ENCODE measurements around the gene R3HDML. TPM values are rescaled to one million over a fixed set of nuclear protein-coding genes. Genes with fewer than 3 reads are reported as not detected.
"Not testable (repeated sequence)": the region's sequence is repeated elsewhere in the genome, so short reads cannot be mapped to it uniquely, and the experiment has no call there.

Gene R3HDML
- total RNA-seq, 1 donor from 2014 or later = not detected

GRCh38 chr20:44328428-44328827 is 8.4 kb upstream of the R3HDML start:
- no peak for DNase-seq (ENCODE audit: low read depth)

GRCh38 chr20:44331201-44331600 is 5.6 kb upstream of the R3HDML start:
- DNase-seq (ENCODE audit: low read depth) = no peak

- DNase-seq (ENCODE audit: low read depth) = no peak
These were observed 2.5 kb upstream of the R3HDML start for GRCh38 chr20:44334306-44334705.

DNA sequence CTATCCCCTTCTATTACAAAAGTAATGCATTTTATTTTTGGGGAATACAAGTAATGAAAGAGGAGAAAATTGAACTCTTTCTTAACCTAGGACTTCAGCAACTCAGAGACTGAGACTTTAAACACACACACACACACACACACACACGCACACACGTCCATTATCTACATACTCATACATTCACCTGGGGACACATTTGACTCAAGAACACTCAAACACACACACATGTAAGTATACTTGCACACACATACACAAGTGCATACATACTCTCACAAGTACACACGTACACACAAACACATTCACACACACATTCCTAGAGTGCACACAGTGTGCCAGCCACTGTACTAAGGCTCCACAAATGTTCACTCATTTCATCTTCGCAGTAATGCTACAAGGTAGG is 2.1 kb upstream of the R3HDML start:
- no peak for DNase-seq (ENCODE audit: low read depth)

DNA sequence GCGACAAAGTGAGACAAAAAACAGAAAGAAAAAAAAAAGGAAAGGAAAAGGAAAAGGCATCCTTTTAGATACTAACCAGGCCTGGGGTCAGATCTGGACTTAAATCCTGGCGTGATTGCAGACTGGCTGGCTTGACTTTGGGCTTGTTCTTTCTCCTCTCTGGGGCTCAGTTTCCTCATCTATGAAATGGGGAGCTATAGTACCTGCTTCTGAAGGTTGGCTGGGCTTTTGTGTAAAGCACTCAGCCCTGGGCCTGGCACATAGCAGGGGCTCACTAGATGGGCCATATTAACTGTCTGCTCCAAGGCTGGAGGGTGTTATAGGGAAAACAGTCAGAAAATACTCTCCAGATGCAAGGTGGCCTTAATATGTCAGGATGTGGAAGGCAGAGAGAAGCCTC is 1.2 kb upstream of the R3HDML start:
- no peak for DNase-seq (ENCODE audit: low read depth)

DNA sequence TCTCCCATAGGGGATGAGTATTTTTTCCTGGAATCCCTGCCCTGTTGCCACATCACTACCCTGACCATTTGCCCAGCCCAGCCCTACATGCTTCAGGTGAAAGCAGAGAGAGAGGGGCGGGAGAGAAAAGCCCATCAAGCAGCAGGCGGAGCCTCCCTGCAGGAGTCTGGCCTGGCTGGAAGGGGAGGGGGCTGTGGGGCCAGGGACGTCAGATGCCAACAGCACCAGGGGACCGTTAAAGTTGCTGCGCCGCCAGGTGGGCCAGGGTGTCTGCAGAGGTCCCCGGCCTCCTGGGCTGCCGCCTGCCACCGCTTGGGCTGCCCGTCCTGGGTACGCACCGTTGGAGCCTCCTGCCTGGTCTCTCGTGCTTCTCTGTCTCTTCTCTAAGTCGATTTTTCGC is 757 bp upstream of the R3HDML start:
- DNase-seq (ENCODE audit: low read depth) = no peak

- DNase-seq (ENCODE audit: low read depth) = no peak
These were observed 5.4 kb downstream of the R3HDML start for GRCh38 chr20:44342248-44342647.

GRCh38 chr20:44343162-44343675 is 6.4 kb downstream of the R3HDML start:
- DNase-seq (ENCODE audit: low read depth) = no peak

GRCh38 chr20:44344723-44345122 is 7.9 kb downstream of the R3HDML start:
- DNase-seq (ENCODE audit: low read depth) = no peak

DNA sequence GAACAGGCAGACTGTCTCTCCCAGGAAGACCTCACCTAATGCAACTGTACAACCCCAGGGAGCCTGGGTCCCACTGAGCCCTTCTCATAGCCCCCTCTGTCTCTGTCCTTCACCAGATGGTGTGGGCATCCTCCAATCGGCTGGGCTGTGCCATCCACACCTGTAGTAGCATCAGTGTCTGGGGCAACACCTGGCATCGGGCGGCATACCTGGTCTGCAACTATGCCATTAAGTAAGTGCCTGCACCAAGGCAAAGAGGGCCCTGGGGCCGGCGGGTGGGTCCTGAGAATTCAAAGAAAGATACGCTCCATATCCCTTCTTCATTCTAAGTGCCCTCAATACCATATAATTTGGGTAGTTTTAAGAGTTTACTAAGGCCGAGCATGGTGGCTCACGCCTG is 8.3 kb downstream of the R3HDML start:
- no peak for DNase-seq (ENCODE audit: low read depth)

DNA sequence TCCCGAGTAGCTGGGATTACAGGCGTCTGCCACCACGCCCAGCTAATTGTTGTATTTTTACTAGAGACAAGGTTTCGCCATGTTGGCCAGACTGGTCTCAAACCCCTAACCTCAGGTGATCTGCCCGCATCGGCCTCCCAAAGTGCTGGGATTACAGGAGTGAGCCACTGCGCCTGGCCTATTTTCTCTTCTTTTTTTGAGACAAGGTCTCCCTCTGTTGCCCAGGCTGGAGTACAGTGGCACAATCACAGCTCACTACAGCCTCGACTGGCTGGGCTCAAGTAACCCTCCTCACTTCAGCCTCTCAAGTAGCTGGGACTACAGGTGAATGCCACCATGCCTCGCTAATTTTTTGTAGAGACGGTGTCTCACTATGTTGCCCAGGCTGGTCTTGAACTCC is 9.1 kb downstream of the R3HDML start:
- DNase-seq (ENCODE audit: low read depth) = not testable (repeated sequence)

- no peak for DNase-seq (ENCODE audit: low read depth)
These were observed 11.4 kb downstream of the R3HDML start for GRCh38 chr20:44348168-44348659.

DNA sequence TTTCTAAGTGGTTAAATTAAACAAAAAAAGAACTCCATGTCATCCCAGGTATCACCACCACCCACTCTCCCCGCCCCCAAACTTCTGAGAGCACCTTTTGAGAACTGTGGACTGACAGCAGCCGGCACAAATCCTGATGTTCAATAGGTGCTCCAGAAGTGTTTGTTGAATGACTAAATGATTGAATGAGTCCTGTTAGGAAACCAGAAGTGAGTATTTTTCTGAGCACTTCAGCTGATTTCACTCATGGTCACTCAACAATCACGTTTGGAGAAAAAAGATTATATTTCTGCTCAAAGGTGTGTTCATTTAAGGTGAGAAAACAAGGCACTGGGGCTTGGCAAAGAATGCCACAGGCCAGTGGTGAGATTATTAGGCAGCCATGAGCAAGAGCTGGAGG is 12.5 kb downstream of the R3HDML start:
- DNase-seq (ENCODE audit: low read depth) = no peak

- DNase-seq (ENCODE audit: low read depth) = no peak
These were observed 13.7 kb downstream of the R3HDML start for GRCh38 chr20:44350567-44350966.

- DNase-seq (ENCODE audit: low read depth) = no peak
These were observed 18.2 kb downstream of the R3HDML start for GRCh38 chr20:44354979-44355497.

GRCh38 chr20:44355498-44356352 is 18.9 kb downstream of the R3HDML start, which contains the start of gene HNF4A:
Gene HNF4A, plus strand, starts transcription at chr20:44355699. Its CDS starts 106 bp downstream, at chr20:44355805.
- DNase-seq (ENCODE audit: low read depth) = no peak

GRCh38 chr20:44356353-44356723 is 19.5 kb downstream of the R3HDML start:
- DNase-seq (ENCODE audit: low read depth) = no peak

- DNase-seq (ENCODE audit: low read depth) = no peak
These were observed 20.2 kb downstream of the R3HDML start for GRCh38 chr20:44357020-44357419.

- DNase-seq (ENCODE audit: low read depth) = no peak
These were observed 20.8 kb downstream of the R3HDML start for GRCh38 chr20:44357555-44358125.

- DNase-seq (ENCODE audit: low read depth) = peak; percentile 42
These were observed 21.9 kb downstream of the R3HDML start for GRCh38 chr20:44358776-44359175.

- no peak for DNase-seq (ENCODE audit: low read depth)
These were observed 23.4 kb downstream of the R3HDML start for GRCh38 chr20:44360221-44360620.

DNA sequence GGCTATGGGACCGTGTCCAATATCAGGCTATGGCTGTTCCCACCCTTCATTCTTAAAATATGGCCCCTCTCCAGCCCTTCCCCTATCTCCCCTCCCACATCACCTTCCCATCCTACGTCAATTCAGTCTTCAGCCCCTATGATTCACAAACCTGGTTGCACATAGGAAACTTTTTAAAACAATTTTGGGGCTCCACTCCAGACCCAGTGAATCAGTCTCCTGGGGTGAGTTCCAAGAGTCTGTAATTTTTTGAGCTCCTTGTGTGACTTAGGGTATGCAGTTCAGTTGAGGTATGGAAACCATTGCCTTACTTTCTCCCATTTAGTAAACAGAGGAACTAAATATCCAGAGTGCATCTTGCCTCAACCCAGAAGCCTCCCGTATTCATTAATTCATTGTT is 24.2 kb downstream of the R3HDML start:
- DNase-seq (ENCODE audit: low read depth) = no peak

DNA sequence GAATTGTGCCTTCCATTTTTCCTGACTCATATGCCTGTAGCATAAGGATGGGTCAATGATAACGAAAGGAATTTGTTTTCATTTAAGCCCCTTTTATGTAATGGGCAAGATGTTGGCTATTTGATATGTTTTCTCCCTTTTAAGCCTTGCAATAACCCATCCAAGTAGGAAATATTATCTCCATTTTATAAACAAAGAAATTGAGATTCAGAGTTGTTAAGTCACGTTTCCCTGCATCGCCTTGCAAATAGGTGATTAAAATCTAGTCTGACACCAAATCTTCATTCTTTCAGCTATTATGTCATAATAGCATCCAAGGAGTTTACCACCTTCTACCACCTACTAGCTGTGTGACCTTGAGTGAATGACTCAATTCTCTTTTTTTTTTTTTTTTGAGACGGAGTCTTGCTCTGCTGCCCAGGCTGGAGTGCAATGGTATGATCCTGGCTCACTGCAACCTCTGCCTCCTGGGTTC is 25.7 kb downstream of the R3HDML start:
- DNase-seq (ENCODE audit: low read depth) = no peak
